Astrocyte (in vitro differentiated cells and primary cell): ENCODE data around the gene CACHD1.

Experiments used
- CTCF ChIP-seq: IDR thresholded peaks from 2 replicates; pipeline ENCODE4 v1.5.1; 2011; ENCODE audit warnings: low read depth, mild to moderate bottlenecking, inconsistent platforms, low read length, moderate library complexity; ENCODE audit not compliant: insufficient read depth
- EZH2 ChIP-seq: IDR thresholded peaks from 2 replicates; pipeline ENCODE4 v1.6.1; 2012; ENCODE audit warnings: mild to moderate bottlenecking, low read length, inconsistent platforms; ENCODE audit not compliant: insufficient read depth

- TF ChIP-seq CTCF = no peak
- no peak for TF ChIP-seq EZH2
Measured at GRCh38 chr1:64476251-64476952, 6.5 kb downstream of the CACHD1 start.
